ENCODE results near the gene EPB41L4B.
"Not testable (repeated sequence)": the region's sequence is repeated elsewhere in the genome, so short reads cannot be mapped to it uniquely, and the experiment has no call there.

The EPB41L4B gene

DNA sequence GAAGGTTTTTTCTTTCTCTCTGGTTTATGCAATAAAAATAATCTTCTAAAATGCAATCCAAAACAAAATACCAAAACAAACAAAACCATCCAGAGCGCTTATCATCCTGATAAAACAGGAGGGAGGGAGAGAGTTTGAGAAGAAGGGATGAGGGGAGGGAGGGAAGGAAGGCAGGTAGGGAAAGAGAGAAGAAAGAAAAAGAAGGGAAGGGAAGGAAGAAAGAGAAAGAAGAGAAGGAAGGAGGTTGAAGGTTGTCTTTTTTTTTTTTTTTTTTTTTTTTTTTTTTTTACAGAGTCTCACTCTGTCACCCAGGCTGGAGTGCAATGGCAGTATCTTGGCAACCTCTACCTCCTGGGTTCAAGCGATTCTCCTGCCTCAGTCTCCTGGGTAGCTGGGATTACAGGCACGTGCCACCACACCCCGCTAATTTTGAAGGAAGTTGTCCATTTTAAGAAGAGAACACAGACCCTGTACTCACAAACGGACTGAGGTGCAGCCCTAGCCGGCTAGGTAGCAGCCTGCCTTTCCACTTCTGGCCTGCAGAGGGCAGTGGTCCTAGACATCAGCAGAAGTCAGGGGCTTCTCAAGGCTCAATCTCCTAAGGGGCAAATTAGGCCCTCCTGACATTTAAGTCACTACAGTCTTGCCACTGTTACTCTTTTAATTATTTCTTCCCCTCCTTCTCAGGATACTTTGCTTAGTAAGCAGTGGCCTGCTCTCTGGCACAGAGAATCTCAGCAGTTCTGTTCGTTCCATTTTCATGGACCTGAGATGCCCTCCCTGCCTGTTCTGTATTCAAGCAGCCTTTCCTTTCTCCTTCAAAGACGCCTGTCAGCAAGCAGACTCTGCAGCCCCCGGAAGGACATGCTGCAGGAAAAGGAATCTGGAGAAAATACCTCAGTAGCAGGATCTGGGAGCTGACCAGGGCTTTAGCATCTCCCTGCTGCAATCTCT, 76.4 kb downstream of the EPB41L4B start:
- no peak for DNase-seq (ENCODE audit: low read depth)

DNA sequence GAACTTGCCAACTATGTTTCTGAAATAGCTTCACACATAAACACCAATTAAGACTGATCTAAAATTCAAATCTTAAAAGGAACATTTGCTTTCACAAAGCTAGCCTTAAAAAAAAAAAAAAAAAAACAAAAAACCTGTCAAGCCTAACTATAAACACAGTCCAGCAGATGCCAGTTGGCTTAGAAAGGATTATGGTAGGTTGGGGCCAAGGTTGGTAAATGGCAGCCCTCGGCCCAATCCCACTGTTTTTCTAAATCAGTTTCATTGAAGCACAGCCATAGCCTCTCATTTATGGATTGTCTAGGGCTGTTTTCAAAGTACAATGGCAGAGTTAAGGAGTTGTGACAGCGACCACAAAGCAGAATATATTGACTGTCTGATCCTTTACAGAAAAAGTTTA, 78.1 kb downstream of the EPB41L4B start:
- DNase-seq (ENCODE audit: low read depth) = no peak

DNA sequence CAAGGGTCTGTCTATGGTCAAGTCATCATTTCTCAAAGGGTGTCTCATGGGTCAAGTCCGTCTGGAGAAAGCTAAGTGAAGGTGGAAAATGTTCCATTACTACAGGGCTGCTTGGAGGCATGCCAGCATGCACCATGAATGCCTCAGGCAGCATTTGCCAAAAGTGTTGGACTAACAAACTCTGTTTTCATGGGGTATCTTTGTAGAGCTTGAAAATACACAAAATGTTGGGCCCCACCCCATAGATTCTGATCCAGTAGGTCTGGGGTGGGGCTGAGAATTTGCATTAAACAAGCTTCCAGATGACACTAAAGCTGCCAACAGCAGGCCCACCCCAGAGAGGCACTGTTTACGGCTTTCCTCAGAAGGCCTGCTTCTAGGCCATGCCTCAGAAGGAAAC, 78.8 kb downstream of the EPB41L4B start:
- no peak for DNase-seq (ENCODE audit: low read depth)

GRCh38 chr9:109241207-109241606, 79.7 kb downstream of the EPB41L4B start:
- DNase-seq (ENCODE audit: low read depth) = no peak

GRCh38 chr9:109239240-109239639, 81.6 kb downstream of the EPB41L4B start:
- no peak for DNase-seq (ENCODE audit: low read depth)

- no peak for DNase-seq (ENCODE audit: low read depth)
These were observed 82.2 kb downstream of the EPB41L4B start for GRCh38 chr9:109238655-109239054.

- DNase-seq (ENCODE audit: low read depth) = no peak
These were observed 82.7 kb downstream of the EPB41L4B start for GRCh38 chr9:109238125-109238524.

- DNase-seq (ENCODE audit: low read depth) = no peak
These were observed 88.2 kb downstream of the EPB41L4B start for GRCh38 chr9:109232449-109233237.

DNA sequence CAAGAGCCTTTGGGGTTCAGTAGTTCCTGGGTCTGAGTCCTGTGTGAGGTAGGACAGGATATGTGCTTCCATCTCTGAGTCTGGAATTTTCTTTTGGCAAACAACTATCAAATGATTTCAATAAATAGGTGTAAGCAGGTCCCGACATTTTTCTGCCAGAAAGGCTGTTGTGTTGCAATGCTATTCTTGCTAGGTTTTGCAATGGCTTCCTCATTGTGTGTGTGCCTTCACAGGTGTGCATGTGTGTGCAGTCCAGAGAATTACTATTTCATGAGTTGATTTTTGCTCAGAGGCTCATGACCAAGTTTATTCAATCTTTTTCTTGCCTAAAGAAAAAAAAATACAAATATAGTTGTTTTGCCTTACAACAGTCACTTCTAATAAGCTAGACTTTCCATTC, 89.3 kb downstream of the EPB41L4B start:
- no peak for DNase-seq (ENCODE audit: low read depth)

DNA sequence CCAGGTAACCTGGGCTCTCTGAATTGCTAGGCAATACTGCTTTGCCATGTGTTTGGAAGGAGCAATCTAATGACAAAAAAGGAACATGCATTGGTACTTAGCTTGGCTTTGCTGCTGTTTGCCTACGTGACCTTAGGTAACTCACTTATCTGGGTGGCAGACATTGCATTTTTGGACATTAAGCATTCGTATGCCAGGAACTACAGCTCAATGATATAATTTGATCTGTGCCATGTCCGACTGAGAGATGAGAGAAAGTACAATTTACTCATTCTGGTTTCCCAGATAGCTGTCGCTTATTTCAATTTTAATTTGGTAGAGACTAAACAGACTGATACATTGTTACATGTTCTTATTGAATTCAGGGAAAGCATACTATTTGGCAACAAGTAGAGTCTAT, 90.6 kb downstream of the EPB41L4B start:
- no peak for DNase-seq (ENCODE audit: low read depth)

- no peak for DNase-seq (ENCODE audit: low read depth)
These were observed 91.2 kb downstream of the EPB41L4B start for GRCh38 chr9:109229682-109230081.

- DNase-seq (ENCODE audit: low read depth) = no peak
These were observed 92.7 kb downstream of the EPB41L4B start for GRCh38 chr9:109228093-109228642.

- no peak for DNase-seq (ENCODE audit: low read depth)
These were observed 95.2 kb downstream of the EPB41L4B start for GRCh38 chr9:109225629-109226028.

- DNase-seq (ENCODE audit: low read depth) = no peak
These were observed 96.1 kb downstream of the EPB41L4B start for GRCh38 chr9:109224751-109225150.

DNA sequence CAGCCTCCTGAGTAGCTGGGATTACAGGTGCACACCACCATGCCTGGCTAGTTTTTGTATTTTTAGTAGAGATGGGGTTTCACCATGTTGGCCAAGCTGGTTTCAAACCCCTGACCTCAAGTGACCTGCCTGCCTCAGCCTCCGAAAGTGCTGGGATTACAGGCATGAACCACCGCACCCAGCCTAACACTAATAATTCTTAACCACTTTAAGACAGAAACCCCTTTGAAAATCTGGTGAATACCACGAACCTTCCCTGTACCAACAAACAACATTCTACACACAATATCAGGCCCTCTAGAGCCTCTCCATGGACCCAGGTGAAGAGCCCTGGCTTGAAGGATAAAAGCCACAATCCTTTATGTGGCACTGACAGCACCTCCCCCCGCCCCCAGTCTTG, 102.6 kb downstream of the EPB41L4B start:
- not testable (repeated sequence) for DNase-seq (ENCODE audit: low read depth)

DNA sequence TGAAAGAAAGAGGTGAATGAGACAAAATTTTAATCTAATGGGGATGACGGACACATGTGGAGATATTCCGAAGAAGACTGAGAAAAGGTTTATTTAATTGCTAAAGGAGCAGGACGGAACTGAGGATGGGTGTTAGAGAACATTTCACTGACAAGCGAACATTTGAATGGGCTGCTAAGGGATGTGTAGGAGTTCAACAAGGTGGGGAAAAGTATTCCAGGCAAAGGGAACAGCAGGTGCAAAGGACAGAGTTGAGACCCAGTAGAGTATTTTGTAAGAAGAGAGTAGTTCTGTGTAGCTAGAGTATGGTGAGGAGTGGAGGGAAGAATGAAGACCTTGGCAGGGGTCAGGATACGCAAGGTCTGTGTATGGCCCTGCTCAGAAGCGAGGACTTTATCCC, 106.4 kb downstream of the EPB41L4B start:
- DNase-seq (ENCODE audit: low read depth) = no peak

DNA sequence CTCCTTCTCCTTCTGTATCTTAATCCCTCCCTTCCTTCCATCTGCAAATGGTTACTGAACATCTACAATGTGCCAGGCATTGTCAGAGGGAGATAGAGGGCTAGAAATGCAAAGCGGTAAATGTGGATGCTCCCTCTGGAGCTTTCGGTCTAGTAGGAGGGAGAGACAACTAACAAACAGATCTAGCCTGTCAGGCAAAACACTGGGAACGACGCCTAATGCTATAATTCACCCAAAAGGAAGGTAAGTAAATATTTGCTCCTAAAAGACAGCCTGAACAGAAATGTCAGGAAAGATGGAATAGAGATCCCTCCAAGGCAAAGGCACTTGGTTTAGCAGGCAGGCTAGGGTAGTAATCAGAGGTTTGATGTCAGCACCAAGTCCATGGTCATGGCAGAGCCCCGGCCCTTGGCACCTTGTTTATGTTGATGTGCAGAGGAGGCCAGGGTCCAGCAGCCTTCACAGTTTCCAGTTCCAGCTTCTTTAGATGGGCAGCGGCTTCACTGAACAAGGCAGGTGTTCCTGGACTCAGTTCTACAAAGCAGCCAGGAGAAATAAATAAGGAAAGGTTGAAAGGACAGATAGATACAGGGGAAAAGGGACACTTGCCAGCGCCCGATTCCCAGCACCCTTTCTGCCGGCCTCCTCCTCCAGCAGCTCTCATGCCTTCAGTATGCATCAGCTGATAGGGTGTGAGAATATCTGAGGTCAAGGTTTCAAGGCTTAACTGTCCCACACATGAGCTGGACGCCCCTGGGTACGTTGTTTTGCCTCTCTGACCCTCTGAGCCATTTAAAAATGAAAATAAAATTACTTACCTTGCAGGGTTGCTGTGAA, 107.4 kb downstream of the EPB41L4B start:
- no peak for DNase-seq (ENCODE audit: low read depth)

GRCh38 chr9:109212768-109213167, 108.1 kb downstream of the EPB41L4B start:
- no peak for DNase-seq (ENCODE audit: low read depth)

- no peak for DNase-seq (ENCODE audit: low read depth)
These were observed 114.2 kb downstream of the EPB41L4B start for GRCh38 chr9:109206670-109207069.

GRCh38 chr9:109205526-109205925, 115.3 kb downstream of the EPB41L4B start:
- DNase-seq (ENCODE audit: low read depth) = no peak

DNA sequence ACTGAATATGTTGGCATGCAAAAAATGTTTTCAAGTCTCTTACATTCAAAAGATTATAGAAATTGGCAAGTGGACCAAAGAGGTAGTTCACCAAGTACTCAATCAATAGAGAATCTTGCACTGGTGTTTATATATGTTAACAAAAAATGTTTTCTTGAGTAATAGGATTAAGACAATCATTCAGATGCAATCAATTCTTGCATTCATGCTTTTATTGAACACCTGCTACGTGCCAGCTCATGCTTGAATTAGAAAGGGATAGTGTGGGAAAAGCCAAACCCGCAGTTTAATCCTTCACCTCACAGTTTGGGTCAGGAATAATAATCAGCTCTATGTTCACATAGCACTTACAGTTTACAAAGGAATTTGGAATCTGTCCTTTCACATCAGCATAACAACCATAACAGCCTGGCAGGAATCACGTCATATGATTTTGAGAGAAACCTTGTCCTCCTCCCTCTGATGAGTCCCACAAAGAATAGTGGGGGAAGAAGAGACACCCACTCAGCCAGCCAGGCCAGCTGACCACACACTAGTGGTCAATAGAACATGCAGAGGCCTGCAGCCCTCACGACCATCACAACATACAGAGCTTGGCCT, 117.0 kb downstream of the EPB41L4B start:
- no peak for DNase-seq (ENCODE audit: low read depth)
